NCI-H774 (cell line): Measurements from ENCODE around the gene MLEC.

Experiments used
- DNase-seq: peaks from one replicate; lab custom pipeline; 2025; lab: John Stamatoyannopoulos, UW

The MLEC gene

GRCh38 chr12:120692524-120693033 lies 5.6 kb downstream of the MLEC start:
- no peak for DNase-seq

- DNase-seq = no peak
These were observed 6.9 kb downstream of the MLEC start for GRCh38 chr12:120693848-120694247.

- no peak for DNase-seq
These were observed 9.7 kb downstream of the MLEC start for GRCh38 chr12:120696626-120697025.

GRCh38 chr12:120697344-120697743 lies 10.4 kb downstream of the MLEC start:
- DNase-seq = no peak

GRCh38 chr12:120698665-120699064 lies 11.7 kb downstream of the MLEC start:
- no peak for DNase-seq

GRCh38 chr12:120699553-120699952 lies 12.6 kb downstream of the MLEC start:
- DNase-seq = no peak

GRCh38 chr12:120700886-120701285 lies 13.9 kb downstream of the MLEC start:
- no peak for DNase-seq

- peak; percentile 23 for DNase-seq
These were observed 15.7 kb downstream of the MLEC start for GRCh38 chr12:120702637-120703036.

GRCh38 chr12:120703311-120703942 lies 16.5 kb downstream of the MLEC start:
- no peak for DNase-seq

- DNase-seq = no peak
These were observed 18.7 kb downstream of the MLEC start for GRCh38 chr12:120705618-120706017.

- no peak for DNase-seq
These were observed 19.1 kb downstream of the MLEC start for GRCh38 chr12:120706029-120706428.

- no peak for DNase-seq
These were observed 21.7 kb downstream of the MLEC start for GRCh38 chr12:120708651-120709050.

GRCh38 chr12:120710031-120710804 lies 23.3 kb downstream of the MLEC start, which contains the start of gene UNC119B:
Gene UNC119B (plus strand): TSS chr12:120710458. CDS start chr12:120710475, 17 bp downstream.
- DNase-seq = peak; percentile 52

GRCh38 chr12:120710805-120711296 lies 23.9 kb downstream of the MLEC start:
- no peak for DNase-seq

GRCh38 chr12:120711411-120711810 lies 24.5 kb downstream of the MLEC start:
- DNase-seq = no peak

GRCh38 chr12:120712610-120713009 lies 25.7 kb downstream of the MLEC start:
- no peak for DNase-seq

- peak; percentile 68 for DNase-seq
These were observed 27.0 kb downstream of the MLEC start for GRCh38 chr12:120713861-120714482.

GRCh38 chr12:120718055-120718454 lies 31.1 kb downstream of the MLEC start:
- no peak for DNase-seq

- no peak for DNase-seq
These were observed 32.1 kb downstream of the MLEC start for GRCh38 chr12:120719072-120719471.

GRCh38 chr12:120719496-120720233 lies 32.7 kb downstream of the MLEC start:
- DNase-seq = no peak

- DNase-seq = no peak
These were observed 33.5 kb downstream of the MLEC start for GRCh38 chr12:120720234-120720986.
